Caco-2 (cell line): ENCODE data around the gene NDUFV1. TPM values are rescaled to one million over a fixed set of nuclear protein-coding genes. Genes with fewer than 3 reads are reported as not detected.
A peak's percentile ranks its signal among the peaks of the same experiment; 100 is the strongest.

Experiments used
- BruUV-seq: library from RNA; stranded (reverse); fragments of 400-500 nt; replicated peaks from 2 replicates; lab custom pipeline; 2021; lab: Mats Ljungman, UMichigan
- CTCF ChIA-PET: fragments of 300-600 bp; sonication (Branson Sonifier 250); formaldehyde crosslinking; loops from one replicate; lab custom pipeline; 2022; ENCODE audit warnings: antibody characterized with exemption; lab: Charles Lee
- POLR2A ChIA-PET: fragments of 300-600 bp; sonication (Branson Sonifier 250); formaldehyde crosslinking; loops from one replicate; lab custom pipeline; 2022; ENCODE audit warnings: antibody characterized with exemption; lab: Charles Lee
- DNase-seq, 2 experiments: peaks; one replicate each; pipeline versions ENCODE4 v3.0.0 to v3.0.0-alpha.2; 2020 to 2022
- H3K27me3 ChIP-seq: replicated peaks from 2 replicates; pipeline ENCODE4 v1.6.0; 2011; ENCODE audit warnings: low read length; ENCODE audit not compliant: control insufficient read depth, insufficient read depth
- H3K36me3 ChIP-seq: 2 replicates; pipeline ENCODE4 v1.5.1; 2011; ENCODE audit warnings: low read length; ENCODE audit not compliant: control insufficient read depth, insufficient read depth
- H3K4me1 ChIP-seq: fragments of 250-450 bp; sonication (Bioruptor Pico); 2 replicates; pipeline ENCODE4 v1.5.1; 2020; ENCODE audit warnings: mild to moderate bottlenecking
- H3K4me3 ChIP-seq: 2 replicates; pipeline ENCODE4 v1.5.1; 2011; ENCODE audit warnings: low read depth, mild to moderate bottlenecking, control low read depth, low read length
- H3K9me3 ChIP-seq: fragments of 250-450 bp; sonication (Bioruptor Pico); 2 replicates; pipeline ENCODE4 v1.5.1; 2020; ENCODE audit warnings: mild to moderate bottlenecking, moderate library complexity
- H3K27ac Mint-ChIP-seq: one replicate; pipeline ENCODE4 v1.8.0; 2022; ENCODE audit warnings: mixed read lengths; ENCODE audit not compliant: unreplicated experiment
- H3K27me3 Mint-ChIP-seq: one replicate; pipeline ENCODE4 v1.8.0; 2022; ENCODE audit warnings: mixed read lengths; ENCODE audit not compliant: insufficient read depth, unreplicated experiment
- H3K36me3 Mint-ChIP-seq: one replicate; pipeline ENCODE4 v1.8.0; 2022; ENCODE audit warnings: mild to moderate bottlenecking, mixed read lengths; ENCODE audit not compliant: insufficient read depth, unreplicated experiment
- H3K4me1 Mint-ChIP-seq: one replicate; pipeline ENCODE4 v1.8.0; 2022; ENCODE audit warnings: low read depth, mixed read lengths; ENCODE audit not compliant: unreplicated experiment
- H3K4me3 Mint-ChIP-seq: one replicate; pipeline ENCODE4 v1.8.0; 2022; ENCODE audit warnings: mild to moderate bottlenecking, moderate library complexity, mixed read lengths; ENCODE audit not compliant: unreplicated experiment
- H3K9me3 Mint-ChIP-seq: one replicate; pipeline ENCODE4 v1.8.0; 2022; ENCODE audit warnings: mixed read lengths; ENCODE audit not compliant: unreplicated experiment
- CTCF ChIP-seq, 2 experiments: fragments of 200-600 bp in 1 of 2; IDR thresholded peaks; 1 replicate in 1 of 2; 2 replicates in 1 of 2; pipeline versions ENCODE4 v1.5.1 to v1.8.0; 2011 to 2022; ENCODE audit warnings: antibody characterized with exemption in 1 of 2, control low read depth in 1 of 2, inconsistent platforms in 1 of 2, low read depth in 1 of 2, low read length in 1 of 2, mild to moderate bottlenecking in 1 of 2, moderate library complexity in 1 of 2; ENCODE audit not compliant: insufficient read depth in 1 of 2, severe bottlenecking in 1 of 2, unreplicated experiment in 1 of 2
- intact Hi-C: fragments of 100-400 bp; cut with micrococcal nuclease; formaldehyde crosslinking; loops from one replicate; pipeline ENCODE4 v1.10.0; 2022; ENCODE audit not compliant: unreplicated experiment
- total RNA-seq: library from RNA; stranded (reverse); gene quantifications from 2 replicates; pipeline ENCODE4 v1.2.3, GENCODE V29; 2022

The NDUFV1 gene
- total RNA-seq, 1 experiment from 2014 or later: 358 TPM

GRCh38 chr11:67644472-67645418 is 38.0 kb downstream of the NDUFV1 start:
- no peak for TF ChIP-seq CTCF (IDR thresholded peaks at IDR 0.05; ENCODE audit: insufficient read depth in 1 of 2, low read depth in 1 of 2, low read length in 1 of 2, severe bottlenecking in 1 of 2, unreplicated experiment in 1 of 2)
- no TSS peak for BruUV-seq
- Mint-ChIP-seq H3K27ac (no peak overlapping the region), H3K36me3 (peaks cover 6% of the 10 kb centered on the region), H3K9me3 (no peaks in the 10 kb centered on the region), H3K4me1 (peaks cover 5% of the 10 kb centered on the region), H3K27me3 (no peaks in the 10 kb centered on the region), H3K4me3 (no peak overlapping the region)
- DNase-seq: peak; percentile 23 to 44
- H3K9me3 ChIP-seq: peaks cover 8% of the 10 kb centered on the region; the same call in 1 of the 2 replicates
- CTCF ChIA-PET: interaction anchor here (0.5 to 1.7 kb wide), 5 partner anchors 10 to 123 kb away, joined by 3 to 7 read pairs (median 5); no protein-coding TSS in a partner anchor
- intact Hi-C loops: no loop called here
- no peak overlapping the region for H3K4me3 ChIP-seq
- H3K36me3 ChIP-seq: no peaks in the 10 kb centered on the region
- no peaks in the 10 kb centered on the region for H3K27me3 ChIP-seq
- POLR2A ChIA-PET: no interaction called here
- H3K4me1 ChIP-seq: peaks cover 4% of the 10 kb centered on the region; the same call in 1 of the 2 replicates

- no peak for TF ChIP-seq CTCF (IDR thresholded peaks at IDR 0.05; ENCODE audit: insufficient read depth in 1 of 2, low read depth in 1 of 2, low read length in 1 of 2, severe bottlenecking in 1 of 2, unreplicated experiment in 1 of 2)
- no TSS peak for BruUV-seq
- peaks cover 8% of the 10 kb centered on the region; the same call in 1 of the 2 replicates for H3K9me3 ChIP-seq
- no peak overlapping the region for H3K4me3 Mint-ChIP-seq
- DNase-seq: peak; percentile 32 to 59
- H3K27me3 ChIP-seq: no peaks in the 10 kb centered on the region
- H3K4me1 Mint-ChIP-seq: peaks cover 16% of the 10 kb centered on the region
- H3K9me3 Mint-ChIP-seq: no peaks in the 10 kb centered on the region
- ChIA-PET POLR2A (interaction anchor here (2.0 kb wide), 1 partner anchor 15 kb away, joined by 7 read pairs; the partner anchor contains the start of gene NUDT8), CTCF (interaction anchor here (0.6 to 1.7 kb wide), 6 partner anchors 14 to 122 kb away, joined by 3 to 7 read pairs (median 4); no protein-coding TSS in a partner anchor)
- peaks cover 6% of the 10 kb centered on the region for H3K36me3 Mint-ChIP-seq
- peak overlapping the region; percentile 15 for H3K27ac Mint-ChIP-seq
- H3K4me3 ChIP-seq: no peak overlapping the region
- intact Hi-C loops: no loop called here
- H3K27me3 Mint-ChIP-seq: no peaks in the 10 kb centered on the region
- H3K36me3 ChIP-seq: no peaks in the 10 kb centered on the region
- H3K4me1 ChIP-seq: peaks cover 11% of the 10 kb centered on the region
Measured at GRCh38 chr11:67645521-67646461, 39.1 kb downstream of the NDUFV1 start.
